ENCODE results near the gene FAM193B.

Gene FAM193B

GRCh38 chr5:177483042-177483441 lies 71.3 kb downstream of the FAM193B start:
- TF ChIP-seq, protein P1, sequence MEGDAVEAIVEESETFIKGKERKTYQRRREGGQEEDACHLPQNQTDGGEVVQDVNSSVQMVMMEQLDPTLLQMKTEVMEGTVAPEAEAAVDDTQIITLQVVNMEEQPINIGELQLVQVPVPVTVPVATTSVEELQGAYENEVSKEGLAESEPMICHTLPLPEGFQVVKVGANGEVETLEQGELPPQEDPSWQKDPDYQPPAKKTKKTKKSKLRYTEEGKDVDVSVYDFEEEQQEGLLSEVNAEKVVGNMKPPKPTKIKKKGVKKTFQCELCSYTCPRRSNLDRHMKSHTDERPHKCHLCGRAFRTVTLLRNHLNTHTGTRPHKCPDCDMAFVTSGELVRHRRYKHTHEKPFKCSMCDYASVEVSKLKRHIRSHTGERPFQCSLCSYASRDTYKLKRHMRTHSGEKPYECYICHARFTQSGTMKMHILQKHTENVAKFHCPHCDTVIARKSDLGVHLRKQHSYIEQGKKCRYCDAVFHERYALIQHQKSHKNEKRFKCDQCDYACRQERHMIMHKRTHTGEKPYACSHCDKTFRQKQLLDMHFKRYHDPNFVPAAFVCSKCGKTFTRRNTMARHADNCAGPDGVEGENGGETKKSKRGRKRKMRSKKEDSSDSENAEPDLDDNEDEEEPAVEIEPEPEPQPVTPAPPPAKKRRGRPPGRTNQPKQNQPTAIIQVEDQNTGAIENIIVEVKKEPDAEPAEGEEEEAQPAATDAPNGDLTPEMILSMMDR (IDR thresholded peaks at IDR 0.05; ENCODE audit: extremely low read depth, missing control alignments) = no peak
- no peak for DNase-seq (ENCODE audit: low spot score)

DNA sequence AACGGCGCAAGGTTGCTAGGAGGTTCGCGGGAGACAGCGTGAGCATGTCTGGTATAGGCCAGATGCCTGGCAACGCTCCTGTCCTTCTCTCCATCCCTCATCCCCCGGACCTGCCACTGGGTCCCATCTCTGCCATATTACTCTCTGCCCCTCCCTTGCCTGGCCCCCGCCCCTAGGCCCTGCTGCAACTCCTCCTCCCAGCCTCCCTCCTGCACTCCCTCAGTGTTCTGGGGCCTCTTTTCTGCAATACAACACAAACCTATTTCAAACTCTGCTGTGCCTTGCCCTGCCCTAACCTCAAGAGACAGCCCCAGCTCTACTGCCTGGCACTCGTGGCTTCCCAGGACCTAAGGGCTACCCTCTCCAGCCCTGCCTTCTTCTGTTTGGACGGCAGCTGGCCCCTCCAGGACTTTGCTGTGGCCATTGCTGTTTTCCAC lies 72.0 kb downstream of the FAM193B start:
- TF ChIP-seq, protein P1 (IDR thresholded peaks at IDR 0.05; ENCODE audit: extremely low read depth, missing control alignments) = no peak

GRCh38 chr5:177479774-177480173 lies 74.6 kb downstream of the FAM193B start:
- DNase-seq (ENCODE audit: low spot score) = no peak
- TF ChIP-seq, protein P1 (IDR thresholded peaks at IDR 0.05; ENCODE audit: extremely low read depth, missing control alignments) = no peak

More for the DNA sequence above, 72.0 kb downstream of the FAM193B start:
- no peak for DNase-seq (ENCODE audit: low spot score)

DNA sequence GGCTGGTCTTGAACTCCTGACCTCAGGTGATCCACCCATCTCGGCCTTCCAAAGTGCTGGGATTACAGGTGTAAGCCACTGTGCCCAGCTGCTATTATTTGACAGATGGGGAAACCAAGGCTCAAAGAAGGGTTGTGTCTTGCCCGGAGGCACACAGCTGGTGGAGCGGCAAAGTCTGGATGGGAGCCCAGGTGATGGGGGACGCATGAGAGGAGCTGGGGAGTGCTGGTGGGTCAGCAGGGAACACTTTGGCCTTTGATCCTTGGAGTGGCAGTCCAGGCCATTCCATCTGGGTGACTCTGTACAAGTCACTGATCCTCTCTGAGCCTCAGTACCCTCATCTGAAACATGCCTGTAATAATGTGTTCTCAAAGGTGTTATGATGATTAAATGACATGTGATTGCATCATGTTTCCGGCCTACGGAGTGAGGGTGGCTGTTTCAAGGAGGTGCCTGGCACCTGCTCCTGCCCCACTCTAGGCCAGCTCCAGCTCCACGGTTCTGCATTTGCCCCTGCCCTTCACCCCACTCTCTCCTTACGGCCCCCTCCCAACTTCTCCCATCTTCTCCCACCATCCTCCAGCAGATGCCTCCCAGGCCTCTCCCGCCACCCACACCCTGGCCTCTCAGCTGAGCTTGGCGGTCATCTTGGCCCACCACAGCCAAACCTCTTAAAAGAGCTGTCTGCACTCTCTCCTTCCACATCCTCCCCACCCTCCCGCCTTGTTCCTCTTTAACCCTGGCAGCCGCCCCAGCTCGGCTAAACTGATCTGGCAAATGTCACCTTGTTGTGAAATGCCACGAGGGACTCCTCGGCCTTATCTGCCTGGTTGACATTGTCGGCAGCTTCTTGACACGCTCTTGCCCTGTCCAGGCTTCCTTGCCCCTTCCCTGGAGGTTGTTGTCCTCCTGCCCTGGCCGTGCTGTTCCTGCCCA lies 75.4 kb downstream of the FAM193B start:
- TF ChIP-seq, protein P1 (IDR thresholded peaks at IDR 0.05; ENCODE audit: extremely low read depth, missing control alignments) = no peak
- DNase-seq (ENCODE audit: low spot score) = no peak

- TF ChIP-seq, protein P1 (IDR thresholded peaks at IDR 0.05; ENCODE audit: extremely low read depth, missing control alignments) = no peak
- DNase-seq (ENCODE audit: low spot score) = no peak
These were observed 76.5 kb downstream of the FAM193B start for GRCh38 chr5:177477701-177478477.

GRCh38 chr5:177476531-177477233 lies 77.7 kb downstream of the FAM193B start:
- TF ChIP-seq, protein P1 (IDR thresholded peaks at IDR 0.05; ENCODE audit: extremely low read depth, missing control alignments) = no peak

More at GRCh38 chr5:177476531-177477233, 77.7 kb downstream of the FAM193B start:
- no peak for DNase-seq (ENCODE audit: low spot score)
